AG09309 (cell line): Measurements from ENCODE around the gene CWF19L1.

Experiments used
- DNase-seq: peaks from one replicate; pipeline ENCODE4 v3.0.0-alpha.2; 2010; ENCODE audit warnings: low read depth
- H3K4me3 ChIP-seq: 2 replicates; pipeline ENCODE4 v1.5.1; 2011; ENCODE audit warnings: mild to moderate bottlenecking, low read depth, low read length, moderate library complexity; ENCODE audit not compliant: control insufficient read depth
- CTCF ChIP-seq: IDR thresholded peaks from 2 replicates; pipeline ENCODE4 v1.5.1; 2011; ENCODE audit warnings: mild to moderate bottlenecking, low read depth, low read length, inconsistent platforms; ENCODE audit not compliant: insufficient read depth, control insufficient read depth; ENCODE audit errors: missing control alignments

The CWF19L1 gene

GRCh38 chr10:100267239-100268104, at the start of gene CWF19L1:
Gene CWF19L1 (minus strand): TSS chr10:100267638. CDS start chr10:100267593, 45 bp downstream.
- TF ChIP-seq CTCF = no peak

GRCh38 chr10:100315615-100316014, 48.2 kb upstream of the CWF19L1 start:
- H3K4me3 ChIP-seq = no peak overlapping the region
- DNase-seq = no peak
- no peak for TF ChIP-seq CTCF

More at GRCh38 chr10:100267239-100268104, at the start of gene CWF19L1:
- H3K4me3 ChIP-seq = peak within 1 kb of the TSS; percentile 82
- peak; percentile 47 for DNase-seq

GRCh38 chr10:100311298-100311697, 43.9 kb upstream of the CWF19L1 start:
- DNase-seq = no peak
- no peak overlapping the region for H3K4me3 ChIP-seq
- no peak for TF ChIP-seq CTCF

GRCh38 chr10:100307684-100308083, 40.2 kb upstream of the CWF19L1 start:
- H3K4me3 ChIP-seq = no peak overlapping the region
- DNase-seq = no peak
- TF ChIP-seq CTCF = no peak

- no peak for DNase-seq
- TF ChIP-seq CTCF = no peak
- no peak overlapping the region for H3K4me3 ChIP-seq
Observed at GRCh38 chr10:100306861-100307260, 39.4 kb upstream of the CWF19L1 start.

GRCh38 chr10:100304414-100304813, 37.0 kb upstream of the CWF19L1 start:
- H3K4me3 ChIP-seq = no peak overlapping the region
- no peak for DNase-seq
- no peak for TF ChIP-seq CTCF
